Panc1 (cell line): ENCODE data around the gene SMARCA2. TPM values are rescaled to one million over a fixed set of nuclear protein-coding genes. Genes with fewer than 3 reads are reported as not detected.

Experiments
- ATAC-seq: fragments of 200-7000 bp; cut with Tn5 transposase; 2 replicates; pipeline ENCODE4 v1.9.1; 2020; ENCODE audit warnings: mild to moderate bottlenecking, moderate library complexity
- BruUV-seq: library from RNA; stranded (reverse); fragments of 400-500 nt; replicated peaks from 2 replicates; lab custom pipeline; 2021; lab: Mats Ljungman, UMichigan
- CTCF ChIA-PET: fragments of 300-600 bp; sonication (Branson Sonifier 250); formaldehyde crosslinking; loops from one replicate; lab custom pipeline; 2022; ENCODE audit warnings: antibody characterized with exemption; lab: Charles Lee
- POLR2A ChIA-PET: fragments of 300-600 bp; sonication (Branson Sonifier 250); formaldehyde crosslinking; loops from one replicate; lab custom pipeline; 2022; ENCODE audit warnings: antibody characterized with exemption; lab: Charles Lee
- DNase-seq: peaks from one replicate; pipeline ENCODE4 v3.0.0-alpha.2; 2010; ENCODE audit warnings: low read depth, low spot score
- H3K27ac ChIP-seq: 2 replicates; pipeline ENCODE4 v1.5.1; 2011; ENCODE audit warnings: mild to moderate bottlenecking, low read length, inconsistent platforms
- H3K27me3 ChIP-seq: fragments of 200-500 bp; sonication (Bioruptor generic); 2 replicates; pipeline ENCODE4 v1.6.0; 2014; ENCODE audit warnings: low read length, inconsistent platforms; ENCODE audit not compliant: control insufficient read depth, insufficient read depth
- H3K36me3 ChIP-seq: fragments of 200-500 bp; sonication (Bioruptor generic); 2 replicates; pipeline ENCODE4 v1.5.1; 2014; ENCODE audit warnings: inconsistent platforms, mild to moderate bottlenecking, low read length, moderate library complexity; ENCODE audit not compliant: control insufficient read depth, insufficient read depth
- H3K4me1 ChIP-seq: 2 replicates; pipeline ENCODE4 v1.5.1; 2011; ENCODE audit warnings: inconsistent platforms, mild to moderate bottlenecking, low read length, moderate library complexity; ENCODE audit not compliant: control insufficient read depth, insufficient read depth
- H3K4me3 ChIP-seq, 2 experiments: 2 replicates each; pipeline ENCODE4 v1.5.1; 2011 to 2012; ENCODE audit warnings: low read depth in 2 of 2, low read length in 2 of 2, mild to moderate bottlenecking in 2 of 2, inconsistent platforms in 1 of 2, moderate library complexity in 1 of 2
- H3K9me3 ChIP-seq: fragments of 200-500 bp; sonication (Bioruptor generic); 2 replicates; pipeline ENCODE4 v1.5.1; 2014; ENCODE audit warnings: low read depth, mild to moderate bottlenecking, inconsistent platforms, low read length, moderate library complexity; ENCODE audit not compliant: control insufficient read depth, insufficient read depth
- POLR2AphosphoS5 ChIP-seq: IDR thresholded peaks from 2 replicates; pipeline ENCODE4 v1.6.1; 2012; ENCODE audit warnings: mild to moderate bottlenecking, low read depth, low read length, moderate library complexity
- SIN3A ChIP-seq: IDR thresholded peaks from 2 replicates; pipeline ENCODE4 v1.6.1; 2012; ENCODE audit warnings: low read depth, mild to moderate bottlenecking, low read length, moderate library complexity, borderline replicate concordance; ENCODE audit not compliant: insufficient read depth
- TCF7L2 ChIP-seq: IDR thresholded peaks from 2 replicates; pipeline ENCODE4 v1.6.1; 2011; ENCODE audit warnings: mild to moderate bottlenecking, low read depth, low read length, inconsistent platforms
- in situ Hi-C: cut with HindIII; loops from 2 replicates; pipeline ENCODE4 v1.10.0; 2016; ENCODE audit warnings: low sequenced_read_pairs, low pct_unique_long_range_greater_than_20kb
- intact Hi-C: fragments of 100-400 bp; cut with micrococcal nuclease; formaldehyde crosslinking; loops from one replicate; pipeline ENCODE4 v1.10.0; 2022; ENCODE audit not compliant: unreplicated experiment
- total RNA-seq: library from RNA; stranded (reverse); gene quantifications from one replicate; pipeline ENCODE4 v1.2.1, GENCODE V29; 2021; ENCODE audit not compliant: unreplicated experiment
- TF ChIP-seq, protein P1 (sequence below), 2 experiments: IDR thresholded peaks; 2 replicates each; pipeline ENCODE4 v1.6.1; 2011 to 2012; ENCODE audit warnings: low read depth in 2 of 2, control low read depth in 1 of 2, low read length in 1 of 2, mild to moderate bottlenecking in 1 of 2, moderate library complexity in 1 of 2; ENCODE audit not compliant: insufficient read depth in 1 of 2
- TF ChIP-seq, protein P2 (sequence below): fragments of 450-650 bp; IDR thresholded peaks from 2 replicates; pipeline ENCODE4 v1.5.1; 2017; ENCODE audit warnings: mild to moderate bottlenecking

Gene SMARCA2
- total RNA-seq, 1 experiment from 2014 or later: 13.3 TPM

DNA sequence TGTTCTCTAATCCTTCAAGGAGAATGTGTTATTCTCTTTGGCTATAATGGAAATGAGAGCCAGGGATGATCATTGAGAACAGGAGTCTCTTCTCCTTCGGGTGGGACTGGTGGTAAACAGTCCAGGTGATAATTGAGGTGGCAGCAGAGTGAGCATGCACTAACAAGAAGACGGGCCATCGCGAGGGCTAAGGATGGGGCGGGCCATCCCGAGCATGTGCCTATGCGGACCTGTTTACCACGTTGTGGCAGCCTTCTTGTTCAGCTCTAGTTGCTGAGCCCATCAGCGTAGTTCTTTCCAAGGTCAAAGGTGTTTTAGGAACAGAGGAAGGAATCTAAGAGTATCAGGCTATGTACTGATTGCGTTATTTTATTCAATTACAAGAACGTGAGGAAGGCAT is 180.1 kb downstream of the SMARCA2 start:
- TF ChIP-seq, protein P1, sequence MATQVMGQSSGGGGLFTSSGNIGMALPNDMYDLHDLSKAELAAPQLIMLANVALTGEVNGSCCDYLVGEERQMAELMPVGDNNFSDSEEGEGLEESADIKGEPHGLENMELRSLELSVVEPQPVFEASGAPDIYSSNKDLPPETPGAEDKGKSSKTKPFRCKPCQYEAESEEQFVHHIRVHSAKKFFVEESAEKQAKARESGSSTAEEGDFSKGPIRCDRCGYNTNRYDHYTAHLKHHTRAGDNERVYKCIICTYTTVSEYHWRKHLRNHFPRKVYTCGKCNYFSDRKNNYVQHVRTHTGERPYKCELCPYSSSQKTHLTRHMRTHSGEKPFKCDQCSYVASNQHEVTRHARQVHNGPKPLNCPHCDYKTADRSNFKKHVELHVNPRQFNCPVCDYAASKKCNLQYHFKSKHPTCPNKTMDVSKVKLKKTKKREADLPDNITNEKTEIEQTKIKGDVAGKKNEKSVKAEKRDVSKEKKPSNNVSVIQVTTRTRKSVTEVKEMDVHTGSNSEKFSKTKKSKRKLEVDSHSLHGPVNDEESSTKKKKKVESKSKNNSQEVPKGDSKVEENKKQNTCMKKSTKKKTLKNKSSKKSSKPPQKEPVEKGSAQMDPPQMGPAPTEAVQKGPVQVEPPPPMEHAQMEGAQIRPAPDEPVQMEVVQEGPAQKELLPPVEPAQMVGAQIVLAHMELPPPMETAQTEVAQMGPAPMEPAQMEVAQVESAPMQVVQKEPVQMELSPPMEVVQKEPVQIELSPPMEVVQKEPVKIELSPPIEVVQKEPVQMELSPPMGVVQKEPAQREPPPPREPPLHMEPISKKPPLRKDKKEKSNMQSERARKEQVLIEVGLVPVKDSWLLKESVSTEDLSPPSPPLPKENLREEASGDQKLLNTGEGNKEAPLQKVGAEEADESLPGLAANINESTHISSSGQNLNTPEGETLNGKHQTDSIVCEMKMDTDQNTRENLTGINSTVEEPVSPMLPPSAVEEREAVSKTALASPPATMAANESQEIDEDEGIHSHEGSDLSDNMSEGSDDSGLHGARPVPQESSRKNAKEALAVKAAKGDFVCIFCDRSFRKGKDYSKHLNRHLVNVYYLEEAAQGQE (IDR thresholded peaks at IDR 0.05; ENCODE audit: insufficient read depth in 1 of 2, low read depth in 2 of 2, low read length in 1 of 2): no peak
- H3K27me3 ChIP-seq: no peaks in the 10 kb centered on the region
- ATAC-seq (no peak), DNase-seq (no peak)
- ChIA-PET POLR2A (no interaction called here), CTCF (no interaction called here)
- no peaks in the 10 kb centered on the region for H3K4me1 ChIP-seq
- H3K36me3 ChIP-seq: no peaks in the 10 kb centered on the region
- in situ Hi-C loops: no loop called here
- H3K4me3 ChIP-seq: no peak overlapping the region
- BruUV-seq: no TSS peak
- no peak overlapping the region for H3K27ac ChIP-seq
- intact Hi-C loops: no loop called here
- no peaks in the 10 kb centered on the region for H3K9me3 ChIP-seq

DNA sequence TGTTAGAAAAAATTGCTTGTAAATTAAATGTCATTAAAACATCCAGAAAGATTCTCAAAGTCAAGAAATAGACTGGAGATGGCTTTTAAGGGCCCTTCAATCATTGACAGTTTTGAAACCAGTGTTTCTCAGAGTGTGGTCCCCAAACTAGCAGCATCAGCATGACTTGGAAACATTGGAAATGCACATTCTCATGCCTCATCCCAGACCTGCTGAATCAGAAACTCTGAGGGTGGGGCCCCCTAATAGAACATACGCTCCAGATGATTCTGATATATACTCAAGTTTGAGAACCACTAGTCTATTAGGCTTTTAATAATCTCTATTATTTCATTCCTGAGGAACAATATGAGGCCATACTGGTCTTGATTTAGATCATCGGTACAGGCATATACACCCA is 181.6 kb downstream of the SMARCA2 start:
- CTCF ChIA-PET: no interaction called here
- TF ChIP-seq, protein P2, sequence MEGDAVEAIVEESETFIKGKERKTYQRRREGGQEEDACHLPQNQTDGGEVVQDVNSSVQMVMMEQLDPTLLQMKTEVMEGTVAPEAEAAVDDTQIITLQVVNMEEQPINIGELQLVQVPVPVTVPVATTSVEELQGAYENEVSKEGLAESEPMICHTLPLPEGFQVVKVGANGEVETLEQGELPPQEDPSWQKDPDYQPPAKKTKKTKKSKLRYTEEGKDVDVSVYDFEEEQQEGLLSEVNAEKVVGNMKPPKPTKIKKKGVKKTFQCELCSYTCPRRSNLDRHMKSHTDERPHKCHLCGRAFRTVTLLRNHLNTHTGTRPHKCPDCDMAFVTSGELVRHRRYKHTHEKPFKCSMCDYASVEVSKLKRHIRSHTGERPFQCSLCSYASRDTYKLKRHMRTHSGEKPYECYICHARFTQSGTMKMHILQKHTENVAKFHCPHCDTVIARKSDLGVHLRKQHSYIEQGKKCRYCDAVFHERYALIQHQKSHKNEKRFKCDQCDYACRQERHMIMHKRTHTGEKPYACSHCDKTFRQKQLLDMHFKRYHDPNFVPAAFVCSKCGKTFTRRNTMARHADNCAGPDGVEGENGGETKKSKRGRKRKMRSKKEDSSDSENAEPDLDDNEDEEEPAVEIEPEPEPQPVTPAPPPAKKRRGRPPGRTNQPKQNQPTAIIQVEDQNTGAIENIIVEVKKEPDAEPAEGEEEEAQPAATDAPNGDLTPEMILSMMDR: no peak
- TF ChIP-seq, protein P1 (IDR thresholded peaks at IDR 0.05; ENCODE audit: insufficient read depth in 1 of 2, low read depth in 2 of 2, low read length in 1 of 2): no peak
- TF ChIP-seq POLR2AphosphoS5: no peak
- no peak for TF ChIP-seq TCF7L2
- TF ChIP-seq SIN3A: no peak
- no peak for DNase-seq
- in situ Hi-C loops: no loop called here
- no peak for ATAC-seq
- H3K27ac ChIP-seq: no peak overlapping the region
- BruUV-seq: no TSS peak
- no peaks in the 10 kb centered on the region for H3K36me3 ChIP-seq
- no peaks in the 10 kb centered on the region for H3K4me1 ChIP-seq
- no peak overlapping the region for H3K4me3 ChIP-seq
- no peaks in the 10 kb centered on the region for H3K27me3 ChIP-seq
- no peaks in the 10 kb centered on the region for H3K9me3 ChIP-seq
- intact Hi-C loops: no loop called here
- POLR2A ChIA-PET: no interaction called here
